ENCODE data around the gene NFKBIL1. TPM values are rescaled to one million over a fixed set of nuclear protein-coding genes. Genes with fewer than 3 reads are reported as not detected.
A peak's percentile ranks its signal among the peaks of the same experiment; 100 is the strongest.

The NFKBIL1 gene
- polyA plus RNA-seq, 1 of the 3 experiments (the other 2 are of a cell fraction): 17.1 TPM

- Histone ChIP-seq H3K4me1 (ENCODE audit: control insufficient read depth in 1 of 2, insufficient read depth in 2 of 2, low read depth in 1 of 2, low read length in 1 of 2) (peaks cover 0 to 11% of the 10 kb centered on the region in 2 experiments; a peak in 1 of 4 replicates), H4K20me1 (ENCODE audit: insufficient read depth) (no peaks in the 10 kb centered on the region), H3K27ac (ENCODE audit: low read depth in 2 of 2, low read length in 1 of 2) (no peak overlapping the region), H2AFZ (ENCODE audit: low read depth) (no peak overlapping the region), H3K79me2 (ENCODE audit: insufficient read depth) (no peaks in the 10 kb centered on the region), H3F3A (replicated peaks; ENCODE audit: insufficient read depth) (no peaks in the 10 kb centered on the region), H3K36me3 (replicated peaks in 1 of 2; ENCODE audit: control insufficient read depth in 1 of 2, insufficient read depth in 2 of 2, low read length in 1 of 2) (no peaks in the 10 kb centered on the region), H3K27me3 (ENCODE audit: insufficient read depth) (no peaks in the 10 kb centered on the region), H3K4me3 (ENCODE audit: low read depth in 2 of 2, low read length in 1 of 2) (no peak overlapping the region), H3K9me2 (no peaks in the 10 kb centered on the region), H3K4me2 (no peak overlapping the region), H3K9ac (no peak overlapping the region), H3K9me3 (no peaks in the 10 kb centered on the region)
- POLR2A ChIA-PET: interaction anchor here (1.0 to 1.2 kb wide), 2 partner anchors 18 to 38 kb away, joined by 5 to 12 read pairs; partner anchors contain the start of gene DDX39B
- CTCF ChIA-PET: interaction anchor here (0.6 to 17.6 kb wide), 20 partner anchors 10 to 190 kb away, joined by 3 to 312 read pairs (median 6); partner anchors contain the start of genes ATP6V1G2, NCR3 and NFKBIL1
- DNase-seq: no peak
- TF ChIP-seq NRF1 (IDR thresholded peaks at IDR 0.05; ENCODE audit: low read depth, low read length) (no peak), USF2 (IDR thresholded peaks at IDR 0.05; ENCODE audit: borderline replicate concordance, low read depth, low read length) (no peak), GATA2 (CRISPR knock-in tag; IDR thresholded peaks at IDR 0.05) (no peak), FOXM1 (IDR thresholded peaks at IDR 0.05; ENCODE audit: low read depth) (no peak), TAF1 (IDR thresholded peaks at IDR 0.05; ENCODE audit: borderline replicate concordance, low read depth, low read length) (no peak), RAD21 (IDR thresholded peaks at IDR 0.05; ENCODE audit: low read length) (no peak), RCOR1 (IDR thresholded peaks at IDR 0.05; ENCODE audit: low read length) (no peak), GABPA (IDR thresholded peaks at IDR 0.05; ENCODE audit: low read depth) (no peak), CHD2 (IDR thresholded peaks at IDR 0.05; ENCODE audit: low read length, partially characterized antibody) (no peak), TCF12 (IDR thresholded peaks at IDR 0.05) (no peak), USF1 (IDR thresholded peaks at IDR 0.05; ENCODE audit: borderline replicate concordance, low read depth) (no peak)
- 91% methylated on average over 8 of the region's 8 CpGs for WGBS (ENCODE audit: low lambda C conversion rate)
Measured at GRCh38 chr6:31579546-31580437, 32.4 kb downstream of the NFKBIL1 start.

GRCh38 chr6:31580438-31580740 lies 33.0 kb downstream of the NFKBIL1 start:
- H3K4me3 ChIP-seq (ENCODE audit: low read depth in 2 of 2, low read length in 1 of 2): peak overlapping the region; percentile 63 to 96
- peaks cover 0 to 11% of the 10 kb centered on the region in 2 experiments; a peak in 1 of 4 replicates for H3K4me1 ChIP-seq (ENCODE audit: control insufficient read depth in 1 of 2, insufficient read depth in 2 of 2, low read depth in 1 of 2, low read length in 1 of 2)
- ChIA-PET POLR2A (interaction anchor here (0.6 to 1.2 kb wide), 3 partner anchors 16 to 38 kb away, joined by 3 to 12 read pairs (median 5); partner anchors contain the start of gene DDX39B), CTCF (interaction anchor here (0.6 to 17.6 kb wide), 25 partner anchors 9 to 197 kb away, joined by 3 to 312 read pairs (median 5); partner anchors contain the start of genes ATP6V1G2, DDX39B, NCR3 and NFKBIL1)
- H2AFZ ChIP-seq (ENCODE audit: low read depth): peak overlapping the region; percentile 99
- H3K79me2 ChIP-seq (ENCODE audit: insufficient read depth): no peaks in the 10 kb centered on the region
- no peak overlapping the region for H3K27ac ChIP-seq (ENCODE audit: low read depth in 2 of 2, low read length in 1 of 2)
- 74% methylated on average over 11 of the region's 11 CpGs for WGBS (ENCODE audit: low lambda C conversion rate)
- H3K36me3 ChIP-seq (replicated peaks in 1 of 2; ENCODE audit: control insufficient read depth in 1 of 2, insufficient read depth in 2 of 2, low read length in 1 of 2): no peaks in the 10 kb centered on the region
- DNase-seq: no peak
- H3K27me3 ChIP-seq (ENCODE audit: insufficient read depth): no peaks in the 10 kb centered on the region
- TF ChIP-seq GABPA (IDR thresholded peaks at IDR 0.05; ENCODE audit: low read depth): no peak
- no peak for TF ChIP-seq ZBTB33 (IDR thresholded peaks at IDR 0.05; ENCODE audit: borderline replicate concordance, low read depth)
- no peak for TF ChIP-seq MAX (IDR thresholded peaks at IDR 0.05; ENCODE audit: low read depth)
- TF ChIP-seq FOSL2 (IDR thresholded peaks at IDR 0.05; ENCODE audit: borderline replicate concordance, low read depth): no peak
- no peak for TF ChIP-seq POLR2AphosphoS5 (IDR thresholded peaks at IDR 0.05; ENCODE audit: low read depth, low read length)
- TF ChIP-seq MXI1 (IDR thresholded peaks at IDR 0.05; ENCODE audit: low read depth, low read length): no peak
- no peak for TF ChIP-seq FOXJ3 (CRISPR knock-in tag; IDR thresholded peaks at IDR 0.05)
- TF ChIP-seq RFX5 (IDR thresholded peaks at IDR 0.05; ENCODE audit: low read length): no peak
- TF ChIP-seq EP300 (IDR thresholded peaks at IDR 0.05; ENCODE audit: borderline replicate concordance in 1 of 2, low read depth in 1 of 2, low read length in 1 of 2): no peak
- TF ChIP-seq USF2 (IDR thresholded peaks at IDR 0.05; ENCODE audit: borderline replicate concordance, low read depth, low read length): no peak
- H4K20me1 ChIP-seq (ENCODE audit: insufficient read depth): no peaks in the 10 kb centered on the region
- H3K4me2 ChIP-seq: peak overlapping the region; percentile 99
- H3K9me2 ChIP-seq: no peaks in the 10 kb centered on the region
- peak overlapping the region; percentile 88 for H3K9ac ChIP-seq
- no peaks in the 10 kb centered on the region for H3K9me3 ChIP-seq
- no peaks in the 10 kb centered on the region for H3F3A ChIP-seq (replicated peaks; ENCODE audit: insufficient read depth)
